K562 (cell line): ENCODE measurements around the gene RAB1B. TPM values are rescaled to one million over a fixed set of nuclear protein-coding genes. Genes with fewer than 3 reads are reported as not detected.

Source experiments
- CBFA2T2 ChIP-seq: fragments of 450-650 bp; conservative IDR thresholded peaks from 2 replicates; pipeline ENCODE4 v1.6.1; 2017; ENCODE audit warnings: mild to moderate bottlenecking
- CCAR2 ChIP-seq: fragments of 200-400 bp; formaldehyde crosslinking; IDR thresholded peaks from 2 replicates; pipeline ENCODE4 v1.6.1; 2017; ENCODE audit warnings: mild to moderate bottlenecking, low read depth, low read length
- CCNT2 ChIP-seq: IDR thresholded peaks from 2 replicates; pipeline ENCODE4 v1.6.1; 2011; ENCODE audit warnings: borderline replicate concordance, low read depth, mild to moderate bottlenecking, moderate library complexity, mixed read lengths, low read length; ENCODE audit not compliant: insufficient read length; ENCODE audit errors: extremely low read depth
- CHD1 ChIP-seq: fragments of 200-600 bp; sonication (generic); IDR thresholded peaks from one replicate; pipeline ENCODE4 v1.6.1; 2012; ENCODE audit warnings: mild to moderate bottlenecking, moderate library complexity, low read length, inconsistent platforms
- DPF2 ChIP-seq: fragments of 450-650 bp; IDR thresholded peaks from 2 replicates; pipeline ENCODE4 v1.6.1; 2016
- HDGF ChIP-seq: fragments of 450-650 bp; IDR thresholded peaks from 2 replicates; pipeline ENCODE4 v1.6.1; 2016
- NBN ChIP-seq: fragments of 450-650 bp; IDR thresholded peaks from 2 replicates; pipeline ENCODE4 v1.6.1; 2016; ENCODE audit warnings: low read depth, mild to moderate bottlenecking
- NFATC3 ChIP-seq: fragments of 450-650 bp; IDR thresholded peaks from 2 replicates; pipeline ENCODE4 v1.6.1; 2017; ENCODE audit warnings: mild to moderate bottlenecking
- RERE ChIP-seq: sonication (generic); formaldehyde crosslinking; IDR thresholded peaks from 2 replicates; pipeline ENCODE4 v1.8.0; 2023; ENCODE audit warnings: missing genetic modification reagents, mild to moderate bottlenecking, borderline replicate concordance
- SMARCA5 ChIP-seq: fragments of 450-650 bp; IDR thresholded peaks from 2 replicates; pipeline ENCODE4 v1.6.1; 2016
- TAF15 ChIP-seq: fragments of 200-400 bp; formaldehyde crosslinking; IDR thresholded peaks from 2 replicates; pipeline ENCODE4 v1.6.1; 2017; ENCODE audit warnings: mild to moderate bottlenecking, low read depth, low read length, moderate library complexity
- TCF7 ChIP-seq: sonication (generic); IDR thresholded peaks from 2 replicates; pipeline ENCODE4 v1.6.1; 2016; ENCODE audit warnings: antibody characterized with exemption, borderline replicate concordance
- TEAD1 ChIP-seq, 2 experiments: fragments of 450-650 bp in 1 of 2; sonication (generic) in 1 of 2; formaldehyde crosslinking; IDR thresholded peaks; 2 replicates each; pipeline versions ENCODE4 v1.4.0 to v1.8.0; 2020 to 2022; ENCODE audit warnings: mild to moderate bottlenecking in 2 of 2, missing genetic modification reagents in 1 of 2
- TFAP4 ChIP-seq: sonication (generic); formaldehyde crosslinking; IDR thresholded peaks from 2 replicates; pipeline ENCODE4 v1.8.0; 2022; ENCODE audit warnings: missing genetic modification reagents, mild to moderate bottlenecking, moderate library complexity, borderline replicate concordance
- ZBTB11 ChIP-seq, 3 experiments: fragments of 200-800 bp in 1 of 3; fragments of 250-450 bp in 1 of 3; fragments of 450-650 bp in 1 of 3; sonication (Bioruptor Pico) in 1 of 3; sonication (Bioruptor generic) in 1 of 3; formaldehyde crosslinking in 1 of 3; IDR thresholded peaks; 2 replicates each; pipeline versions ENCODE4 v1.6.1 to v1.8.0; 2016 to 2022; ENCODE audit warnings: mild to moderate bottlenecking in 2 of 3, missing genetic modification characterization in 2 of 3, missing compliant biosample characterization in 1 of 3, moderate library complexity in 1 of 3
- ZNF699 ChIP-seq: fragments of 250-450 bp; sonication (Bioruptor Pico); IDR thresholded peaks from 2 replicates; pipeline ENCODE4 v1.8.0; 2021; ENCODE audit warnings: mild to moderate bottlenecking, moderate library complexity; ENCODE audit not compliant: insufficient replicate concordance
- polyA plus RNA-seq, 8 experiments: library from polyadenylated mRNA; depleted of rRNA in 4 of 8; stranded (reverse) in 5 of 8; unstranded in 3 of 8; fragments of >200 nt; fragmentation: Nextera tagmentation in 2 of 8; fragmentation: Illumina TruSeq in 1 of 8; extraction: Ambion mirVana in 2 of 8; extraction: Trizol in 1 of 8; gene quantifications; 2 replicates each; pipeline versions ENCODE4 v1.2.1 to v1.2.3, GENCODE V29; 2011 to 2014; ENCODE audit warnings: inconsistent platforms in 1 of 8, missing spikeins in 1 of 8
- total RNA-seq, 7 experiments: library from RNA; depleted of rRNA in 6 of 7; stranded (reverse); fragments of >200 nt in 6 of 7; fragmentation: Illumina TruSeq in 2 of 7; extraction: Trizol in 2 of 7; gene quantifications; 2 replicates each; pipeline versions ENCODE4 v1.2.1 to v1.2.3, GENCODE V29; 2011 to 2021; ENCODE audit warnings: low replicate concordance in 1 of 7

RAB1B gene
- total and polyA plus RNA-seq, 9 of the 15 experiments (the other 6 are each of a cell fraction or from before 2014, with no cell fraction given) = 5.6 to 146 (median 98.6) TPM

GRCh38 chr11:66268952-66269905, 790 bp downstream of the RAB1B start (continued):
- TF ChIP-seq RERE (CRISPR knock-in tag) = no peak
- TF ChIP-seq ZNF699 (CRISPR knock-in tag) = no peak
- 0 out of 2 replicates have a peak, but pooled peaks have one; percentile 20 for TF ChIP-seq SMARCA5
- TF ChIP-seq ZBTB11 (CRISPR knock-in tag; IDR thresholded peaks at IDR 0.05) = no peak
- TF ChIP-seq TEAD1 (CRISPR knock-in tag; IDR thresholded peaks at IDR 0.05) = peak in 1 of 2 experiments; percentile 68; a peak in 2 of 4 replicates
- no peak for TF ChIP-seq NFATC3
- no peak for TF ChIP-seq TAF15
- no peak for TF ChIP-seq CCAR2
- TF ChIP-seq NBN = peak; percentile 20; the same call in 1 of the 2 replicates
- TF ChIP-seq CCNT2 = no peak
- 0 out of 2 replicates have a peak, but pooled peaks have one; percentile 33 for TF ChIP-seq HDGF
- no peak for TF ChIP-seq TCF7
- TF ChIP-seq CHD1 = peak; percentile 92
- no peak for TF ChIP-seq CBFA2T2
- TF ChIP-seq DPF2 = 0 out of 2 replicates have a peak, but pooled peaks have one; percentile 38
- no peak for TF ChIP-seq TFAP4 (CRISPR knock-in tag)
